Measurements from ENCODE around the gene MAN2B2.

Gene MAN2B2

GRCh38 chr4:6574747-6575502 is at the start of gene MAN2B2:
MAN2B2 (plus strand) TSS chr4:6575189; CDS start chr4:6575211, 22 bp downstream.
- Histone ChIP-seq H3K9me3 (ENCODE audit: control insufficient read depth, insufficient read depth, low read depth, low read length) (no peaks in the 10 kb centered on the region), H3K4me1 (ENCODE audit: control insufficient read depth, insufficient read depth, low read length) (peaks cover 5% of the 10 kb centered on the region), H3K4me3 (ENCODE audit: low read depth, low read length) (peak within 1 kb of the TSS; percentile 94), H3K36me3 (ENCODE audit: control insufficient read depth, insufficient read depth, low read length) (peaks cover 17% of the 10 kb centered on the region), H3K27me3 (ENCODE audit: control insufficient read depth, insufficient read depth, low read length) (peaks cover 42% of the 10 kb centered on the region), H3K27ac (ENCODE audit: low read depth, low read length) (no peak within 1 kb of the TSS), H3K9ac (ENCODE audit: low read length) (peak within 1 kb of the TSS; percentile 65)

GRCh38 chr4:6525474-6525873 is 49.5 kb upstream of the MAN2B2 start:
- Histone ChIP-seq H3K36me3 (ENCODE audit: control insufficient read depth, insufficient read depth, low read length) (no peaks in the 10 kb centered on the region), H3K27ac (ENCODE audit: low read depth, low read length) (no peak overlapping the region), H3K4me3 (ENCODE audit: low read depth, low read length) (no peak overlapping the region), H3K27me3 (ENCODE audit: control insufficient read depth, insufficient read depth, low read length) (no peaks in the 10 kb centered on the region), H3K9me3 (ENCODE audit: control insufficient read depth, insufficient read depth, low read depth, low read length) (no peaks in the 10 kb centered on the region), H3K9ac (ENCODE audit: low read length) (no peak overlapping the region), H3K4me1 (ENCODE audit: control insufficient read depth, insufficient read depth, low read length) (peaks cover 32% of the 10 kb centered on the region)

- H3K36me3 ChIP-seq (ENCODE audit: control insufficient read depth, insufficient read depth, low read length), result no peaks in the 10 kb centered on the region
- H3K4me3 ChIP-seq (ENCODE audit: low read depth, low read length), result no peak overlapping the region
- no peak overlapping the region for H3K9ac ChIP-seq (ENCODE audit: low read length)
- no peaks in the 10 kb centered on the region for H3K9me3 ChIP-seq (ENCODE audit: control insufficient read depth, insufficient read depth, low read depth, low read length)
- H3K27me3 ChIP-seq (ENCODE audit: control insufficient read depth, insufficient read depth, low read length), result no peaks in the 10 kb centered on the region
- H3K27ac ChIP-seq (ENCODE audit: low read depth, low read length), result no peak overlapping the region
- H3K4me1 ChIP-seq (ENCODE audit: control insufficient read depth, insufficient read depth, low read length), result peaks cover 32% of the 10 kb centered on the region
These were observed 48.8 kb upstream of the MAN2B2 start for GRCh38 chr4:6526156-6526555.

DNA sequence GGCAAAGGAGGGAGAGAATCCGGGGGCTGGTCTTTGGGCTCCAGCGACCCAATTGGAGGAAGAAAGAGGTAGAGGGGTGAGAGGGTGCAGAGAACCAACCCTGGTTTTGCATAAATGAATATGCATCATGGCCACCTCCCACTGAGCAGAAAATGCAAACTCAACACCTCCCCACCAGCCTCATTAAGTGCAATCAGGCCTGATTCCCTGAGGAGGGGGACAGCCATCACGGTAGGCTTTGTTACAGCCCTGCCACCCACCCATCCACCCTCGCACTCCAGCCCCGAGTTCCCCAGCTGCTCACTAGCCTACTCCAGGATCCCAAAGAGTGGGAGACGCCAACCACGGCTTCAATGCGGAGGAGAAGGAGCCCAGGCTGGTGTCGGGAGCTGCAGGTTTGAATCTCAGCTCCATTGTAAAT is 48.3 kb upstream of the MAN2B2 start:
- Histone ChIP-seq H3K9ac (ENCODE audit: low read length) (no peak overlapping the region), H3K36me3 (ENCODE audit: control insufficient read depth, insufficient read depth, low read length) (no peaks in the 10 kb centered on the region), H3K27me3 (ENCODE audit: control insufficient read depth, insufficient read depth, low read length) (no peaks in the 10 kb centered on the region), H3K9me3 (ENCODE audit: control insufficient read depth, insufficient read depth, low read depth, low read length) (no peaks in the 10 kb centered on the region), H3K4me1 (ENCODE audit: control insufficient read depth, insufficient read depth, low read length) (peaks cover 32% of the 10 kb centered on the region), H3K4me3 (ENCODE audit: low read depth, low read length) (no peak overlapping the region), H3K27ac (ENCODE audit: low read depth, low read length) (no peak overlapping the region; the same call in 1 of the 2 replicates)

DNA sequence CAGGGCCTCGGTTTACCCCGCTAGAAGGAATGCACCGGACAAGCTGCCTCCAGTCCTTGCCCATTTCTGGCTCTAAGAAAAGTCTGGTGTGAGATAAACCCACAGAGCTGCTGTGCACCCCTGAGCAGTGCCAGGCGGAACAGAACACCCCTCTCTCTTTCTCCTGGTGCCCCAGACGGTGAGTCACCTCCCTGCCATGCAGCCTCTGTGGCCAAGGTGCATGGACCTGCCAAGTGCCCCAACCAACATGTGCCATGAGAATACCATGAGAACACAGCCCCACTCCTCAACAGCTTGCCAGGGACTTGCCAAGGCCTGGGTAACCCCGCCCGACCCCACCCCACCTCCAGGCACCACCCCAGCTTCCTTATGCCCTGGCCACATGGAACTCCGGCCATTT is 47.7 kb upstream of the MAN2B2 start:
- Histone ChIP-seq H3K27ac (ENCODE audit: low read depth, low read length) (no peak overlapping the region), H3K4me3 (ENCODE audit: low read depth, low read length) (no peak overlapping the region), H3K9me3 (ENCODE audit: control insufficient read depth, insufficient read depth, low read depth, low read length) (no peaks in the 10 kb centered on the region), H3K9ac (ENCODE audit: low read length) (no peak overlapping the region), H3K27me3 (ENCODE audit: control insufficient read depth, insufficient read depth, low read length) (no peaks in the 10 kb centered on the region), H3K36me3 (ENCODE audit: control insufficient read depth, insufficient read depth, low read length) (no peaks in the 10 kb centered on the region), H3K4me1 (ENCODE audit: control insufficient read depth, insufficient read depth, low read length) (peaks cover 32% of the 10 kb centered on the region)

DNA sequence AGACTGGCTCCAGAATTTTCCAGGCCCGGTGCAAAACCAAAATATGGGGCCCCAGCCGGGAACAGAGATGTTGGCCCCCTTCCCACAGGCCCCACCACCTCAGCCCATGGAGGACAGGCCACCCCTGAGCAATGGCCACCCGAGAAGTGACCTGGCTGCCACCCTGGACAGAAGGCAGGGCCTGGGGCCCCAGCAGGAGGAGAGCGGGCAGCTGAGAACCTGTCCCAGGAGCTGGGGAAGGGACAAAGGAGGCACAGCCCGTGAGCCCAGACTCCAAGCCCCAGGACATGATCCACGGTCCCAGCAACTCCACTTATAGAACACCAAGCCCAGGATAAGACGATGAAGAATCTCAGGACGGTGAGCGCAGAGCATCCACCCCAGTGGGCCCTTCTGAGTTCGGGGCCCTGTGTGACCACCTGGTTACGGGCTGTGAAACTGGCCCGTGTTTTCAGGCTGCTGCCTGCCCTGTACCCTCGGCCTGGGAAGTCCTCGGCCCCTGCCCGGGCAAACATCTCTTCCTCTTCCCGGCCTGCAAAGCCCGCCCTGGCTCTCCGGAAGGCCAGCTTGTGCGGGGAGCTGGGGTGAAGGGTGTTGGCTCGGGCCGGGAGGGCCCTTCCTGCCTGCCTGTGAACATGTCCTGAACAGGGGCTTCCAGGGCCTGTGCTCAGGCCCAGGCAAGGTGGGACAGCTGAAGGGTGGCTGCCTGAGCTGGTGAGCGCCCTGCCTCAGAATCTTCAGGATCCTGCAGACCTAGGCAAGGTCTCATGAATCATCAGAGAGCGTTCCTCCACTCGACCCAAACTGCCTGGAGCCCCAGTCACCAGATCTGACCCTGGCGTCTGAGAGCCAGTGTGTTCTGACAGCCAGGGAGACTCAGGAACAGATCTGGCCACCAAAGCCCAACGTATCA is 47.0 kb upstream of the MAN2B2 start:
- Histone ChIP-seq H3K4me1 (ENCODE audit: control insufficient read depth, insufficient read depth, low read length) (peaks cover 32% of the 10 kb centered on the region), H3K36me3 (ENCODE audit: control insufficient read depth, insufficient read depth, low read length) (no peaks in the 10 kb centered on the region), H3K27ac (ENCODE audit: low read depth, low read length) (peak overlapping the region; percentile 68; the same call in 1 of the 2 replicates), H3K27me3 (ENCODE audit: control insufficient read depth, insufficient read depth, low read length) (no peaks in the 10 kb centered on the region), H3K9me3 (ENCODE audit: control insufficient read depth, insufficient read depth, low read depth, low read length) (peaks cover 5% of the 10 kb centered on the region; the same call in 1 of the 2 replicates), H3K9ac (ENCODE audit: low read length) (peak overlapping the region; percentile 59), H3K4me3 (ENCODE audit: low read depth, low read length) (no peak overlapping the region)

DNA sequence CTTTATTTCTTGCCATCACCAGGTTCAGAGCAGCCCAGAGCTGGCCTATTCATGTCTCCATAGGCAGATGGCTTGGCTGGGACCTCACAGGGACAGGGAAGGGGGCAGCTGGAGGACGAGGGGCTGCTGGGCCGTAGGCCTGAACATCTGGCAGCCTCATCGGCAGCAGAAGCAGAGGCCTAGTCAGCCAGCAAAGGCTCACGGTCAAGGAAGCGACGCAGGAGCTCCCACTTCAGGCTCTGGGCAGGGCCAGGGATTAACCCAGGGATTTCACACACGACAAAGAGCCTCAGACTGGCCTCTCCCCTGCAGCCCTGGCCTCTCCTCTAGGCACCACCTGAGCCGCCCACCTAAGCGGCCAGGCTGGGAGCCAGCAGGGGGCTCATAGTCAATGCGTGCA is 46.0 kb upstream of the MAN2B2 start:
- peak overlapping the region; percentile 73 for H3K9ac ChIP-seq (ENCODE audit: low read length)
- H3K27me3 ChIP-seq (ENCODE audit: control insufficient read depth, insufficient read depth, low read length), result no peaks in the 10 kb centered on the region
- peaks cover 32% of the 10 kb centered on the region for H3K4me1 ChIP-seq (ENCODE audit: control insufficient read depth, insufficient read depth, low read length)
- H3K27ac ChIP-seq (ENCODE audit: low read depth, low read length), result peak overlapping the region; percentile 52; the same call in 1 of the 2 replicates
- peaks cover 5% of the 10 kb centered on the region; the same call in 1 of the 2 replicates for H3K9me3 ChIP-seq (ENCODE audit: control insufficient read depth, insufficient read depth, low read depth, low read length)
- H3K4me3 ChIP-seq (ENCODE audit: low read depth, low read length), result no peak overlapping the region
- no peaks in the 10 kb centered on the region for H3K36me3 ChIP-seq (ENCODE audit: control insufficient read depth, insufficient read depth, low read length)

- Histone ChIP-seq H3K27me3 (ENCODE audit: control insufficient read depth, insufficient read depth, low read length) (no peaks in the 10 kb centered on the region), H3K36me3 (ENCODE audit: control insufficient read depth, insufficient read depth, low read length) (no peaks in the 10 kb centered on the region)
These were observed 44.7 kb upstream of the MAN2B2 start for GRCh38 chr4:6530301-6530700.

GRCh38 chr4:6530964-6531363 is 44.0 kb upstream of the MAN2B2 start:
- no peaks in the 10 kb centered on the region for H3K27me3 ChIP-seq (ENCODE audit: control insufficient read depth, insufficient read depth, low read length)

More at GRCh38 chr4:6530301-6530700, 44.7 kb upstream of the MAN2B2 start:
- peaks cover 32% of the 10 kb centered on the region for H3K4me1 ChIP-seq (ENCODE audit: control insufficient read depth, insufficient read depth, low read length)
- no peak overlapping the region for H3K27ac ChIP-seq (ENCODE audit: low read depth, low read length)
- H3K4me3 ChIP-seq (ENCODE audit: low read depth, low read length), result no peak overlapping the region
- H3K9me3 ChIP-seq (ENCODE audit: control insufficient read depth, insufficient read depth, low read depth, low read length), result peaks cover 5% of the 10 kb centered on the region; the same call in 1 of the 2 replicates
- no peak overlapping the region for H3K9ac ChIP-seq (ENCODE audit: low read length)

GRCh38 chr4:6532102-6532501 is 42.9 kb upstream of the MAN2B2 start:
- Histone ChIP-seq H3K4me1 (ENCODE audit: control insufficient read depth, insufficient read depth, low read length) (peaks cover 18% of the 10 kb centered on the region), H3K27ac (ENCODE audit: low read depth, low read length) (no peak overlapping the region), H3K9ac (ENCODE audit: low read length) (no peak overlapping the region), H3K9me3 (ENCODE audit: control insufficient read depth, insufficient read depth, low read depth, low read length) (peaks cover 5% of the 10 kb centered on the region; the same call in 1 of the 2 replicates), H3K36me3 (ENCODE audit: control insufficient read depth, insufficient read depth, low read length) (no peaks in the 10 kb centered on the region), H3K4me3 (ENCODE audit: low read depth, low read length) (no peak overlapping the region), H3K27me3 (ENCODE audit: control insufficient read depth, insufficient read depth, low read length) (no peaks in the 10 kb centered on the region)

More at GRCh38 chr4:6530964-6531363, 44.0 kb upstream of the MAN2B2 start:
- Histone ChIP-seq H3K36me3 (ENCODE audit: control insufficient read depth, insufficient read depth, low read length) (no peaks in the 10 kb centered on the region), H3K27ac (ENCODE audit: low read depth, low read length) (no peak overlapping the region), H3K9ac (ENCODE audit: low read length) (no peak overlapping the region), H3K4me1 (ENCODE audit: control insufficient read depth, insufficient read depth, low read length) (peaks cover 30% of the 10 kb centered on the region), H3K4me3 (ENCODE audit: low read depth, low read length) (no peak overlapping the region), H3K9me3 (ENCODE audit: control insufficient read depth, insufficient read depth, low read depth, low read length) (peaks cover 5% of the 10 kb centered on the region; the same call in 1 of the 2 replicates)
